ENCODE results near the gene EPHA3. TPM values are rescaled to one million over a fixed set of nuclear protein-coding genes. Genes with fewer than 3 reads are reported as not detected.

Gene EPHA3
- total RNA-seq, 1 experiment from 2014 or later = 0.74 TPM

DNA sequence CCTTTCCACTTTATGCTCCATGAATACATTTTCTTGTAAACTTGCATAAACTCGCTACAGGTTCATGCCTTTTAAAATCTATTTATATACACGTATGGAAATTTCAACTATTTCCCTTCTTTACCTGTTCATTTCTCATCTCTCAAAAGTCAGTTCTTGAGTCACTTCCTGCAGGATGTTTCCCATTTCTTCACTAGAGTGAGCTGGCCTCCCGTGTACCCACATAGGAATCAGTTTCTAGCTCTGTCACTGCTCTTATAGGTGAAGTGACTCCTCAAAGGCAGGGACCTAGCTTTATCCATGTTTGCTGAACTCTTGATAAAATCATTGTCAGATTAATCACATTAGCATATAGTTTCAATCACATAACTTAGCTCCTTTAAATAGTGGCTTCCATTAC, 259.7 kb downstream of the EPHA3 start (continued):
- no peak for TF ChIP-seq MLX (CRISPR knock-in tag; IDR thresholded peaks at IDR 0.05)

DNA sequence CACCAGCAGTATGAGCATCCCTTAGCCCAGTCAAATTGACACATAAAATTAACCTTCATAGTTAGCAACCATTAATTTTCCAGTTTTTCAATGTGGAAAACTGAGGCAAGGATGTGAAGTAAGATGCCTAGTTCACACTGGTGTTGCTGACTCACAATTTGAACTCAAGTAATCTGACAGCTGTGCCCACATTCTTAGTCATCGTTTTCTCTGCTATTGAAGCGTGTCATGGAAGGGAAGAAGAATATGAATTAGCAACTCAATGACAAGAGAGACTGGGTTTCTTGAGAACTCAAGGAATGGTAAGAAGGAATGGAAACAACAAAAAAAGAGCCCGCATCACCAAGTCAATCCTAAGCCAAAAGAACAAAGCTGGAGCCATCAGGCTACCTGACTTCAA, 261.4 kb downstream of the EPHA3 start:
- ATAC-seq (no peak), DNase-seq (ENCODE audit: low spot score) (no peak)
- H3K36me3 Mint-ChIP-seq = peaks cover 7% of the 10 kb centered on the region
- no peaks in the 10 kb centered on the region for H3K27me3 Mint-ChIP-seq (ENCODE audit: low read depth)
- TF ChIP-seq STAT6 (CRISPR knock-in tag; conservative IDR thresholded peaks at IDR 0.05; ENCODE audit: low read depth) (no peak), ZNF263 (CRISPR knock-in tag; IDR thresholded peaks at IDR 0.05; ENCODE audit: low read depth) (no peak), MLX (CRISPR knock-in tag; IDR thresholded peaks at IDR 0.05) (no peak), ZNF138 (CRISPR knock-in tag; conservative IDR thresholded peaks at IDR 0.05) (no peak), SMAD4 (CRISPR knock-in tag; IDR thresholded peaks at IDR 0.05) (no peak), MXD4 (CRISPR knock-in tag; IDR thresholded peaks at IDR 0.05; ENCODE audit: borderline replicate concordance) (no peak), ZNF281 (CRISPR knock-in tag; IDR thresholded peaks at IDR 0.05) (no peak), USF1 (CRISPR knock-in tag; IDR thresholded peaks at IDR 0.05) (no peak)
- TF ChIP-seq, protein P1, sequence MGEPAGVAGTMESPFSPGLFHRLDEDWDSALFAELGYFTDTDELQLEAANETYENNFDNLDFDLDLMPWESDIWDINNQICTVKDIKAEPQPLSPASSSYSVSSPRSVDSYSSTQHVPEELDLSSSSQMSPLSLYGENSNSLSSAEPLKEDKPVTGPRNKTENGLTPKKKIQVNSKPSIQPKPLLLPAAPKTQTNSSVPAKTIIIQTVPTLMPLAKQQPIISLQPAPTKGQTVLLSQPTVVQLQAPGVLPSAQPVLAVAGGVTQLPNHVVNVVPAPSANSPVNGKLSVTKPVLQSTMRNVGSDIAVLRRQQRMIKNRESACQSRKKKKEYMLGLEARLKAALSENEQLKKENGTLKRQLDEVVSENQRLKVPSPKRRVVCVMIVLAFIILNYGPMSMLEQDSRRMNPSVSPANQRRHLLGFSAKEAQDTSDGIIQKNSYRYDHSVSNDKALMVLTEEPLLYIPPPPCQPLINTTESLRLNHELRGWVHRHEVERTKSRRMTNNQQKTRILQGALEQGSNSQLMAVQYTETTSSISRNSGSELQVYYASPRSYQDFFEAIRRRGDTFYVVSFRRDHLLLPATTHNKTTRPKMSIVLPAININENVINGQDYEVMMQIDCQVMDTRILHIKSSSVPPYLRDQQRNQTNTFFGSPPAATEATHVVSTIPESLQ (CRISPR knock-in tag; IDR thresholded peaks at IDR 0.05) = no peak
- TF ChIP-seq, protein P2, sequence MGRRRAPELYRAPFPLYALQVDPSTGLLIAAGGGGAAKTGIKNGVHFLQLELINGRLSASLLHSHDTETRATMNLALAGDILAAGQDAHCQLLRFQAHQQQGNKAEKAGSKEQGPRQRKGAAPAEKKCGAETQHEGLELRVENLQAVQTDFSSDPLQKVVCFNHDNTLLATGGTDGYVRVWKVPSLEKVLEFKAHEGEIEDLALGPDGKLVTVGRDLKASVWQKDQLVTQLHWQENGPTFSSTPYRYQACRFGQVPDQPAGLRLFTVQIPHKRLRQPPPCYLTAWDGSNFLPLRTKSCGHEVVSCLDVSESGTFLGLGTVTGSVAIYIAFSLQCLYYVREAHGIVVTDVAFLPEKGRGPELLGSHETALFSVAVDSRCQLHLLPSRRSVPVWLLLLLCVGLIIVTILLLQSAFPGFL (CRISPR knock-in tag; IDR thresholded peaks at IDR 0.05; ENCODE audit: borderline replicate concordance) = no peak
- TF ChIP-seq, protein P3, sequence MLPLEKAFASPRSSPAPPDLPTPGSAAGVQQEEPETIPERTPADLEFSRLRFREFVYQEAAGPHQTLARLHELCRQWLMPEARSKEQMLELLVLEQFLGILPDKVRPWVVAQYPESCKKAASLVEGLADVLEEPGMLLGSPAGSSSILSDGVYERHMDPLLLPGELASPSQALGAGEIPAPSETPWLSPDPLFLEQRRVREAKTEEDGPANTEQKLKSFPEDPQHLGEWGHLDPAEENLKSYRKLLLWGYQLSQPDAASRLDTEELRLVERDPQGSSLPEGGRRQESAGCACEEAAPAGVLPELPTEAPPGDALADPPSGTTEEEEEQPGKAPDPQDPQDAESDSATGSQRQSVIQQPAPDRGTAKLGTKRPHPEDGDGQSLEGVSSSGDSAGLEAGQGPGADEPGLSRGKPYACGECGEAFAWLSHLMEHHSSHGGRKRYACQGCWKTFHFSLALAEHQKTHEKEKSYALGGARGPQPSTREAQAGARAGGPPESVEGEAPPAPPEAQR (CRISPR knock-in tag; IDR thresholded peaks at IDR 0.05) = no peak
- H3K9me3 Mint-ChIP-seq = peaks cover 8% of the 10 kb centered on the region
- H3K4me1 Mint-ChIP-seq = peaks cover 21% of the 10 kb centered on the region
- CTCF ChIA-PET = no interaction called here
- no peak overlapping the region for H3K4me3 Mint-ChIP-seq
- POLR2A ChIA-PET = no interaction called here
- no peak overlapping the region for H3K27ac Mint-ChIP-seq

Measured in WTC11 (cell line).